CD4-positive, alpha-beta T cell treated with Interleukin-4 for 4 hours (primary cell): ENCODE data around the gene LMBR1.
"Not testable (repeated sequence)": the region's sequence is repeated elsewhere in the genome, so short reads cannot be mapped to it uniquely, and the experiment has no call there.

Experiments
- DNase-seq: peaks from one replicate; pipeline ENCODE4 v3.0.0-alpha.2; 2020

LMBR1 gene

DNA sequence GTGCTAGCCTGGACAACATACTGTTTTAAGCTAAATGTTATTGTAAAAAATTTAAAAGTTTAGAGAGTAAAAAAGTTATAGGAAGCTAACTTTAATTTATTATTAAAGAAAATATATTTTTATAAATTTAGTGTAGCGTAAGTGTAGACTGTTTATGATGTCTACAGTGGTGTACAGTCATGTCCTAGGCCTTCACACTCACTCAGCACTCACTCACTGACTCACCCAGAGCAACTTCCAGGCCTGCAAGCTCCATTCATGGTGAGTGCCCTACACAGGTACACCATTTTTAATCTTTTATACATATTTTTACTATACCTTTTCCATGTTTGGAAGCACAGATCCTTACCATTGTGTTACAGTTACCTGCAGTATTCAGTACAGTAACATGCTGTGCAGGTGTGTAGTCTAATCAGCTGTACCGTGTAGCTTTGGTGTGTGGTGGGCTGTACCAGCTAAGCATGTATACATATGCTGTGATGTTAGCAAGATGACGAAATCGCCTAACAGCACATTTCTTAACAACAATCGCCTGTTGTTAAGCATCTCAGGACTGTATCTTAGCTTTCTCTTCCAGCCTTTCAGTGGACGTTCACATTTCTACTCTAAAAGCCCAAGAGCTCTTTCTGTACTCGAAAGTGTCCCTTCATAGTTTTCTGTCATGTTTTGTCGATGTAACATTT lies 240.0 kb downstream of the LMBR1 start:
- no peak for DNase-seq

DNA sequence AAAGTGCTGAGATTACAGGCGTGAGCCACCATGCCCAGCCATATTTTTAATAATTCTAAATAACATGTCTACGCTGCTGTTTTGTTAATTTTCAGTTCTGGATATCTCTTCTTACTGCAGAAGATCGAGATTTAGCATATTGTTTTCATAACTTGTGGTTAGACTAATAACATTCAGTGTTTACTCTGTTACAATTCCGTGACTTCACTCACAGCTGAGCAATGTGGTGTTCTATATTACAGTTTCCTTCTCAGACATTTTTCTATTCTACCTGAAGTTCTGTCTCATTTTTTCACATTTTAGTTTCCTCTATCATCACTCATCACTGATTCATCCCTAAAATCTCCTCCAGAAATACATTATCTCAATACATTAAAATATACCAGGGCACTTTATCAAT lies 241.5 kb downstream of the LMBR1 start:
- DNase-seq = no peak

GRCh38 chr7:156650042-156650441 lies 242.9 kb downstream of the LMBR1 start:
- DNase-seq = no peak

- not testable (repeated sequence) for DNase-seq
Measured at GRCh38 chr7:156647330-156647729, 245.7 kb downstream of the LMBR1 start.

GRCh38 chr7:156642306-156643045 lies 250.5 kb downstream of the LMBR1 start:
- no peak for DNase-seq

GRCh38 chr7:156640949-156641485 lies 252.0 kb downstream of the LMBR1 start:
- DNase-seq = peak; percentile 59

DNA sequence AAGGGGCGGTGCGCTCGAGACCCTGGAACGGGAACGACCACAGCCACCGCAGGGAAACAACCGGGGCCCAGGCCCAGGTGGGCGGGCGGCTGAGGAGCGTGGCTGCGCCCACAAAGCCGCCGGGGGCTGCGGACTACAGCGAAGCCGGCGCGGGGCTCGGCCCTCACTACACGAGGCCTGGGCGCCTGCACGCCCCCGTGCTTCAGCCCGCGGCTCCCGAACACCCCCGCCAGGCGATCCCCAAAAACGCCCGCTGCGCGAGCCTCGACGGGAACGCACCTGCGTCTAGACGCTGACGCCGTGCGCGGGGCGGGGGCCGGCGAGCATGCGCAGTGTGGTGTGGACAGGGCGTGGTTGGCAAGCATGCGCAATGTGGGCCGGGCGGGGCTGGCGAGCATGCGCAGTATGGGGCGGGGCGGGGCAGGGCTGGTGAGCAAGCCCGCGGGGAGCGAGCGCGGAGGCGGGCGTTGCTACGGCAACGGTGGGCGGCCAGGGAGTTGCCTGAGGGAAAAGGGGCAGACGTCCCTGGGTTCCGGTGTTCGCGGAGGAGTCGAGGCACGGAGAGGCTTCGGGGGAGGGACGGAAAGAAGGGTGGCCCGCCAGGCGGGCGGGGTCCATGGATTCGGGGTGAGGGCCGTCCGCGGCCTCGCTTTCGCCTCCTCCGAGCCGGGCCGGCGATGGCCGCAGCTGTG lies 252.6 kb downstream of the LMBR1 start, which contains the start of gene RNF32:
RNF32 (plus strand) TSS at position 518 of the 692 bp plus-strand sequence. CDS start 3,104 bp downstream, outside the sequence.
- peak; percentile 94 for DNase-seq

- DNase-seq = no peak
Measured at GRCh38 chr7:156639426-156640256, 253.3 kb downstream of the LMBR1 start.

- no peak for DNase-seq
Measured at GRCh38 chr7:156638443-156639077, 254.4 kb downstream of the LMBR1 start.

- DNase-seq = not testable (repeated sequence)
Measured at GRCh38 chr7:156637093-156637492, 255.9 kb downstream of the LMBR1 start.

DNA sequence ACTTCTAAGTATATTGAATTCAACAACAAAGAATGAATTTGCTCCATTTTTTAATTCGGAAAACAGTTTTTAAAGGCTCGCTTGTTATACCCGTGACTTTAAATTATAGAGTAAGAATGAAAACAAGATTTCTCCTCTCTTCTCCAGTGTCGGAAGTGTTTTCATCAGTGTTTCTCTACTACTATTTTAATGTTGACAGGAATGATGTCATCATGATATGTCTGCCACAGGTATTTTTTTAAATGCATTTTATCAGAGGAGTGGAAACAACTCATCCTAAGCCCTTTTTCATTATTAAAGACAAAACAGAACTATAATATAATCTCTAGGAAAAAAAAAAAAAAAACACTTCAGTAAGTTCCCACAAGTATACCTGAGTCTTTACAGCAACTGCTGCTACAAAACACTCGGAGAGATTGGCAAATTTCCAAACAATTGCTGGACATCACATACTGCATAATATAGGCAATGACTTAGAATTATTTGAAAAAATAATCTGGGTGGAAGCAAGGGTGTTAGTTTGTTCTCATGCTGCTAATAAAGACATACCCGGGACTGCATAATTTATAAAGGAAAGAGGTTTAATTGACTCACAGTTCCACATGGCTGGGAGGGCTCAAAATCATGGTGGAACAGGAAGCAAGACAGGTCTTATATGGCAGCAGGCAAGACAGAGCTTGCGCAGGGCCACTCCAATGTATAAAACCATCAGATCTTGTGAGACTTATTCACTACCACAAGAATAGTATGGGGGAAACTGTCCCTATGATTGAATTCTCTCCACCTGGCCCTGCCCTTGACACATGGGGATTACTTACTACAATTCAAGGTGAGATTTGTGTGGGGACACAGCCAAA lies 257.2 kb downstream of the LMBR1 start:
- DNase-seq = no peak

DNA sequence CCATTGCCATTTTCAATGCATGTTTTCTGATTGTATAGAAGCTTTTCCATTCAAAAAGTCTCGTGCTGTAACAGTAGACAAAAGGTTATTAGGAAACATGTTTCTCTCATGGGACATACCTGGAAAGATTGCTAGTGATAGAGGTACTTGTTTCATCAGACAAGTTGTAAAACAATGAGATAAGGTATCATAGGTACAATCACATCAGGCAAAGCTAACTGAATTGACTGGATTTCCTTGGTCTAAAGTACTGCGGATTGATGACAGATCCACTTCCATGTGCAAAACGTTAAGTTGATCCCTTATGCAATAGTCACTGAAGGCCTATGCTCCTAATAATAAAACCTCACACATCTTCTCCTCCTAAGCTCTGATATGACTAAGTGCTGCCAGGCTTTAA lies 258.9 kb downstream of the LMBR1 start:
- DNase-seq = no peak

- DNase-seq = no peak
Measured at GRCh38 chr7:156629873-156630272, 263.1 kb downstream of the LMBR1 start.

DNA sequence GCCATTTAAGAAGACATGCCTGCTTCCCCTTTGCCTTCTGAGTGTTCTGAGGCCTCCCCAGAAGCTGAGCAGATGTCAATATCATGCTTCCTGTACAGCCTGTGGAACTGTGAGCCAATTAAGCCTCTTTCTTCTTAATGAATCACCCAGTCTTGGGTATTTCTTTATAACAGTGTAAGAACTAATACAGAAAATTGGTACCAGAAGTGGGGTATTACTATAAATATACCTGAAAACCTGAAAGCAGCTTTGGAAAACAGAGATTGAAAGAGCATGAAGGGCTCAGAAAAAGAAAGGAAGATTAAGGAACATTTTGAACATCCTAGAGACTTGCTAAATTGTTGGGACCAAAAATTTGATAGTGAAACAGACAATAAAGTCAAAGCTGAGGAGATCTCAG lies 264.4 kb downstream of the LMBR1 start:
- no peak for DNase-seq
